Right renal pelvis (tissue), 4 donors: Measurements from ENCODE around the gene STK40. TPM values are rescaled to one million over a fixed set of nuclear protein-coding genes. Genes with fewer than 3 reads are reported as not detected.

Source experiments
- DNase-seq, 4 donors: peaks; one replicate each; pipeline ENCODE4 v3.0.0-alpha.2; 2013; ENCODE audit warnings: low read depth in 4 of 4, low spot score in 3 of 4, missing footprints in 1 of 4
- polyA plus RNA-seq, 4 donors: library from polyadenylated mRNA; unstranded; fragments of 120-200 nt; gene quantifications; one replicate each; pipeline ENCODE4 v1.2.1, GENCODE V29; 2013; ENCODE audit not compliant: insufficient read length in 4 of 4

STK40 gene
- polyA plus RNA-seq, 4 donors, result 40.8 to 48.2 (median 43.7) TPM

GRCh38 chr1:36377791-36378492 lies 7.8 kb downstream of the STK40 start:
- DNase-seq, result no peak

- DNase-seq, result no peak
These were observed 13.1 kb downstream of the STK40 start for GRCh38 chr1:36372617-36373016.

GRCh38 chr1:36369061-36369861 lies 16.5 kb downstream of the STK40 start:
- peak in 2 of 4 donors; percentile 69 to 70 for DNase-seq

GRCh38 chr1:36367798-36368197 lies 17.9 kb downstream of the STK40 start:
- DNase-seq, result no peak

- DNase-seq, result no peak
These were observed 18.7 kb downstream of the STK40 start for GRCh38 chr1:36367066-36367465.

- no peak for DNase-seq
These were observed 19.5 kb downstream of the STK40 start for GRCh38 chr1:36366091-36366661.

- DNase-seq, result no peak
These were observed 20.3 kb downstream of the STK40 start for GRCh38 chr1:36365381-36365780.

GRCh38 chr1:36359911-36360550 lies 25.7 kb downstream of the STK40 start:
- DNase-seq, result no peak

GRCh38 chr1:36359383-36359782 lies 26.3 kb downstream of the STK40 start:
- no peak for DNase-seq

- no peak for DNase-seq
These were observed 27.1 kb downstream of the STK40 start for GRCh38 chr1:36358514-36359084.

- DNase-seq, result no peak
These were observed 29.9 kb downstream of the STK40 start for GRCh38 chr1:36355811-36356210.

GRCh38 chr1:36354486-36354885 lies 31.2 kb downstream of the STK40 start:
- DNase-seq, result no peak

GRCh38 chr1:36352910-36353878 lies 32.5 kb downstream of the STK40 start:
- no peak for DNase-seq

- no peak for DNase-seq
These were observed 33.4 kb downstream of the STK40 start for GRCh38 chr1:36352125-36352909.

GRCh38 chr1:36351227-36351977 lies 34.3 kb downstream of the STK40 start:
- no peak for DNase-seq

GRCh38 chr1:36350659-36351226 lies 35.0 kb downstream of the STK40 start:
- no peak for DNase-seq

- no peak for DNase-seq
These were observed 35.9 kb downstream of the STK40 start for GRCh38 chr1:36349839-36350238.

- DNase-seq, result no peak
These were observed 36.5 kb downstream of the STK40 start for GRCh38 chr1:36349241-36349671.
